Heart right ventricle (tissue), 16 donors: ENCODE results near the gene GPRASP1. TPM values are rescaled to one million over a fixed set of nuclear protein-coding genes. Genes with fewer than 3 reads are reported as not detected.

Experiments
- ATAC-seq, 8 donors: fragments of 200-7000 bp; cut with Tn5 transposase; one replicate each; pipeline ENCODE4 v1.9.1; 2020; ENCODE audit warnings: mild to moderate bottlenecking in 8 of 8, moderate library complexity in 8 of 8, moderate number of reproducible peaks in 1 of 8
- DNase-seq, 2 donors: peaks; one replicate each; pipeline ENCODE4 v3.0.0-alpha.2; 2020
- H3K27ac ChIP-seq, 10 donors: fragments of 200-600 bp; sonication (generic) in 2 of 10; one replicate each; pipeline versions ENCODE4 v1.5.0 to v1.8.0; 2020 to 2022; ENCODE audit warnings: mild to moderate bottlenecking in 3 of 10
- H3K27me3 ChIP-seq, 7 donors: fragments of 200-600 bp; one replicate each; pipeline ENCODE4 v1.8.0; 2021 to 2022; ENCODE audit warnings: mild to moderate bottlenecking in 2 of 7
- H3K36me3 ChIP-seq, 9 donors: fragments of 200-600 bp; sonication (generic) in 1 of 9; one replicate each; pipeline versions ENCODE4 v1.5.0 to v1.8.0; 2020 to 2022; ENCODE audit warnings: mild to moderate bottlenecking in 2 of 9
- H3K4me1 ChIP-seq, 9 donors: fragments of 200-600 bp; sonication (generic) in 1 of 9; one replicate each; pipeline versions ENCODE4 v1.5.0 to v1.8.0; 2020 to 2022; ENCODE audit warnings: mild to moderate bottlenecking in 4 of 9
- H3K4me3 ChIP-seq, 10 donors: fragments of 200-600 bp; sonication (generic) in 2 of 10; one replicate each; pipeline versions ENCODE4 v1.5.0 to v1.8.0; 2020 to 2022; ENCODE audit warnings: mild to moderate bottlenecking in 7 of 10, moderate library complexity in 2 of 10
- H3K9me3 ChIP-seq, 11 donors: fragments of 200-600 bp in 10 of 11; sonication (generic) in 2 of 11; one replicate each; pipeline versions ENCODE4 v1.5.0 to v1.8.0; 2013 to 2022; ENCODE audit warnings: mild to moderate bottlenecking in 2 of 11, control low read depth in 1 of 11, moderate library complexity in 1 of 11
- WGBS, 2 donors: extraction: QIAGEN DNeasy Blood & Tissue Kit; methylation state at CpG; one replicate each; pipeline ENCODE4 v1.1.7; 2013; ENCODE audit warnings: inconsistent platforms in 1 of 2; 5-methylcytosine and 5-hydroxymethylcytosine counted together
- intact Hi-C, 10 donors: fragments of 100-400 bp; cut with DNase I; formaldehyde crosslinking; loops; one replicate each; pipeline versions ENCODE4 v1.11.1 to v1.14.2; 2022
- polyA plus RNA-seq, 2 donors: library from polyadenylated mRNA; stranded (reverse); fragments of 200-250 nt; gene quantifications; one replicate each; pipeline ENCODE4 v1.2.3, GENCODE V29; 2013
- total RNA-seq, 10 donors: library from RNA; stranded (reverse); fragmentation: NEBNext Ultra II Directional in 3 of 10; extraction: Animal tissue kit (Norgen Biotek cat#: 25700) in 3 of 10; gene quantifications; one replicate each; pipeline versions ENCODE4 v1.2.1 to v1.2.4, GENCODE V29; 2021 to 2023
- TF ChIP-seq, protein P1 (sequence below), 9 donors: fragments of 200-600 bp; sonication (generic) in 2 of 9; IDR thresholded peaks; one replicate each; pipeline versions ENCODE4 v1.5.0 to v1.8.0; 2021 to 2022; ENCODE audit warnings: antibody characterized with exemption in 9 of 9, mild to moderate bottlenecking in 5 of 9, moderate library complexity in 1 of 9
- donor health status: Arrhythmogenic right ventricular cardiomyopathy.
- donor health status: ischemic (EF 13 %, LVEDD 7.1; RV severe dilation, severe dysfunction).
- donor health status: healthy with polysubstance abuse.
- donor health status: DM: no; HTN: yes; CAD: no.
- donor health status: DM: no; HTN: no; CAD: no.
- donor health status: ischemic (EF 25% LVEDD 6.9; RV normal size, moderate dysfunction).
- donor health status: ischemic (EF 25% LVEDD 5.7; RV mildly dilated, moderate dysfunction).
- donor health status: healthy.
- donor health status: DM: yes; HTN: yes; CAD: no.
- donor health status: Ischemic cardiomyopathy.
- donor health status: ischemic (EF 35%, LVEDD 5.7; RV mildly dilated, moderate dysfunction).
- donor health status: nonischemic (EF 11% LVEDD 7.7; RV severe dilation, severe dysfunction).
- donor health status: DM: yes; HTN: yes; CAD: no.
- donor health status: PGD.
- donor health status: ischemic (EF 29% LVEDD 5.4; RV normal size, mild dysfunction).
- donor health status: nonischemic (EF 23%, LVEDD 6.1; RV moderate dilation, normal function).

Gene GPRASP1
- total and polyA plus RNA-seq, 12 donors = 1.2 to 10.0 (median 7.3) TPM

DNA sequence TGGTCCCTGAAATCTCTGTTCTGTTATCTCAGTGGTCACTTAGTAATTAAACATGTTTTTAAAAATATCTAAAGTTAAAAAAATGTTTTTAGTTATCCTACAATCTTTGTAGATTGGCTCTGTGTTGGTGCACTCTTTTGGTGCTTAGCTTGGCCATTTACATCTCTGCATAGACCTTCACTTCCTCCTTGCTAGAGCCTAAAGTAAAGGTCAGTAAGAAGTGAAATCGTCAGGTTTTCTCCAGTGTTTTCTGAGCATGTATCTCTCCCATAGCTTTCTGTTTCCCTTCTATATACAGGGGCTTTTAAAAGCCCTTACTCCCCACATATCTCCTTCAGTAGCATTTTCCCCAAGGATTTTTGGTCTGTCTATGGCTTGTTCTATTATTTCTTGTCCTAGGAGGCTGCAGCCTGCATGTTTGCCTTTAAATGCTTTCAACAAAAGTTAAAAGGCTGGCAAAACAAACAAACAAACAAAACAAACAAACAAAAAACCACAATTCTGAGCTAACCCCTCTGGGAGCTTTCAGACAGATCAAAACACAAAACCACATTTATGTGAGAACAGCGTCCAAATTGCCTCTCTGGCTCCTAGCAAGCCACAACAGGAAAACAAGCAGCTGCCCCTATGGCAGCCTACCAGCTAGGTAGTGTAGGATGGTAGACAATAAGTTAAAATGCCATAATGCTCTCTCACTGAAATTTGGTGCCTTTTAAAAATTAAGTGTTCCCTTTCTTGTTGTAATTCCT is 33.7 kb downstream of the GPRASP1 start:
- Histone ChIP-seq H3K9me3 (peaks cover 0 to 32% (median 16%) of the 10 kb centered on the region in 11 donors), H3K27ac (no peak overlapping the region), H3K27me3 (no peaks in the 10 kb centered on the region), H3K4me1 (no peaks in the 10 kb centered on the region), H3K36me3 (peaks cover 0 to 7% (median 0%) of the 10 kb centered on the region in 9 donors), H3K4me3 (no peak overlapping the region)
- 54 to 77% methylated on average over 2 of the region's 2 CpGs for WGBS, 2 donors
- DNase-seq = no peak
- TF ChIP-seq, protein P1, sequence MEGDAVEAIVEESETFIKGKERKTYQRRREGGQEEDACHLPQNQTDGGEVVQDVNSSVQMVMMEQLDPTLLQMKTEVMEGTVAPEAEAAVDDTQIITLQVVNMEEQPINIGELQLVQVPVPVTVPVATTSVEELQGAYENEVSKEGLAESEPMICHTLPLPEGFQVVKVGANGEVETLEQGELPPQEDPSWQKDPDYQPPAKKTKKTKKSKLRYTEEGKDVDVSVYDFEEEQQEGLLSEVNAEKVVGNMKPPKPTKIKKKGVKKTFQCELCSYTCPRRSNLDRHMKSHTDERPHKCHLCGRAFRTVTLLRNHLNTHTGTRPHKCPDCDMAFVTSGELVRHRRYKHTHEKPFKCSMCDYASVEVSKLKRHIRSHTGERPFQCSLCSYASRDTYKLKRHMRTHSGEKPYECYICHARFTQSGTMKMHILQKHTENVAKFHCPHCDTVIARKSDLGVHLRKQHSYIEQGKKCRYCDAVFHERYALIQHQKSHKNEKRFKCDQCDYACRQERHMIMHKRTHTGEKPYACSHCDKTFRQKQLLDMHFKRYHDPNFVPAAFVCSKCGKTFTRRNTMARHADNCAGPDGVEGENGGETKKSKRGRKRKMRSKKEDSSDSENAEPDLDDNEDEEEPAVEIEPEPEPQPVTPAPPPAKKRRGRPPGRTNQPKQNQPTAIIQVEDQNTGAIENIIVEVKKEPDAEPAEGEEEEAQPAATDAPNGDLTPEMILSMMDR (IDR thresholded peaks at IDR 0.05) = no peak
- ATAC-seq = no peak
- intact Hi-C loops = no loop called here

DNA sequence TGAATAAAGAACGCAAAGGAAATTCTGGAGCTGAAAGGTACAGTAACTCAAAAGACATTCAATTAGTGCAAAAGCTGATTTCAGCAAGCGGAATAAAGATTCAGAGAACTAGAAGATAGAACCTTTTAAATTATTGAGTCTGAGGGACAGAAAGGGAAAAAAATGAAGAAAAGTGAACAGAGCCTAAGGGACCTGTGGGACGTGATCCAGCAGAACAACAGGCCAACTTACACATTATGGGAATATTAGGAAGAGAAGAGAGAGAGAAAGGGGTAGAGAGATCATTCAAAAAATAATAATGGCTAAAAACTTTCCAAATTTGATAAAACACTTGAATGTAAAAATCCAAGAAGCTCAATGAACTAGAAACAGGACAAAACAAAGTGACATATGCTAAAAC is 43.5 kb downstream of the GPRASP1 start:
- Histone ChIP-seq H3K4me3 (no peak overlapping the region), H3K27ac (no peak overlapping the region), H3K4me1 (no peaks in the 10 kb centered on the region), H3K9me3 (peaks cover 0 to 6% (median 0%) of the 10 kb centered on the region in 11 donors), H3K27me3 (peaks cover 0 to 9% (median 0%) of the 10 kb centered on the region in 7 donors), H3K36me3 (no peaks in the 10 kb centered on the region)
- no peak for DNase-seq
- TF ChIP-seq, protein P1 (IDR thresholded peaks at IDR 0.05) = no peak
- intact Hi-C loops = no loop called here
- no peak for ATAC-seq
- WGBS, 2 donors = 95 to 96% methylated on average over 3 of the region's 3 CpGs

DNA sequence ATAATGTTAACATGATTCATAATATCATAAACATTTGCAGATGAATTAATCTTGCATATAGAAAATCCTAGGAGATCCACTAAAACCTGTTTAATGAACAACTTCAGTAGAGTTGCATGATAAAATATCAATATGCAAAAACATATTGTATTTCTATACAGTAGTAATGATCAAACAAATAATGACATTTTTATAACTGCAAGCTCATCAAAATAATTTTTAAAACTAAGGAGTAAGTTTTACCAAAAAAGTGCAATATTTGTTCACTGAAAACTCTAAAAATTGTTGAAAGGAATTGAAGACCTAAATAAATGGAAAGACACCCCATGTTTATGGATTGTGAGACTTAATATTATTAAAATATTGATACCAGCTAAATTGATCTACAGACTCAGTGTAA is 45.0 kb downstream of the GPRASP1 start:
- no peak overlapping the region for H3K27ac ChIP-seq
- TF ChIP-seq, protein P1 (IDR thresholded peaks at IDR 0.05) = no peak
- intact Hi-C loops = no loop called here
- H3K4me1 ChIP-seq = no peaks in the 10 kb centered on the region
- peaks cover 0 to 6% (median 0%) of the 10 kb centered on the region in 11 donors for H3K9me3 ChIP-seq
- no peak overlapping the region for H3K4me3 ChIP-seq
- DNase-seq (no peak), ATAC-seq (no peak)
- H3K36me3 ChIP-seq = no peaks in the 10 kb centered on the region
- peaks cover 0 to 14% (median 0%) of the 10 kb centered on the region in 7 donors for H3K27me3 ChIP-seq

DNA sequence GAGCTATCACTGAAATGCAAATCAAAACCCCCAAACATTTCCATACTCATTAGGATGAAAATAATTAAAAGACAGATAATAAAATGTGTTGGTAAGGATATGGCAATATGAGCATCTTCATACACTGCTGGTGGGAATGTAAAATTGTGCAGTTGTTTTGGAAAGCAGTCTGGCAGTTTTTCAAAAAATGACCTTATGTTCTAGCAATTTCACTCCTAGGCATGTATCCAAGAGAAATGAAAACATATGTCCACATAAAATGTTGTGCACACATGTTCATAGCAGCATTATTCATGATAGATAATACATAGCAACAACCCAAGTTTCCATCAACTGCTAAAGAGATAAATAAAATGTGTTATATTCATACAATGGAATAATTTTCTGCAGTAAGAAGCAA is 46.2 kb downstream of the GPRASP1 start:
- Histone ChIP-seq H3K9me3 (no peaks in the 10 kb centered on the region), H3K4me3 (no peak overlapping the region), H3K27ac (no peak overlapping the region), H3K36me3 (no peaks in the 10 kb centered on the region), H3K4me1 (no peaks in the 10 kb centered on the region), H3K27me3 (peaks cover 0 to 14% (median 0%) of the 10 kb centered on the region in 7 donors)
- no peak for ATAC-seq
- intact Hi-C loops = no loop called here
- DNase-seq = no peak
- TF ChIP-seq, protein P1 (IDR thresholded peaks at IDR 0.05) = no peak

Other genes with a start within 250 kb of the GPRASP1 start
- not detected for gene NXF2B, start 211.5 kb upstream of the GPRASP1 start, total RNA-seq
- gene NXF2B, start 211.5 kb upstream of the GPRASP1 start, polyA plus RNA-seq = not detected
- gene TCP11X2, start 179.7 kb upstream of the GPRASP1 start, total RNA-seq = not detected
- gene TCP11X2, start 179.7 kb upstream of the GPRASP1 start, polyA plus RNA-seq = not detected
- under 1 TPM in 2 of 10 donors, not detected in 8; 0.47 to 0.79 TPM for gene TMSB15A, start 134.7 kb upstream of the GPRASP1 start, total RNA-seq
- under 1 TPM; 0.38 to 0.51 TPM for gene TMSB15A, start 134.7 kb upstream of the GPRASP1 start, polyA plus RNA-seq
- 1 to 10 TPM; 5.0 to 7.2 (median 6.0) TPM for gene ARMCX5, start 52.0 kb upstream of the GPRASP1 start, total RNA-seq
- gene ARMCX5, start 52.0 kb upstream of the GPRASP1 start, polyA plus RNA-seq = 1 to 10 TPM; 2.2 to 5.1 TPM
- gene GPRASP2, start 61.0 kb downstream of the GPRASP1 start, total RNA-seq = 10 to 100 TPM; 11.5 to 21.3 (median 15.9) TPM
- 1 to 10 TPM; 3.7 to 4.0 TPM for gene GPRASP2, start 61.0 kb downstream of the GPRASP1 start, polyA plus RNA-seq
- gene GPRASP3, start 69.3 kb downstream of the GPRASP1 start, total RNA-seq = 10 to 100 TPM in 1 of 10 donors, 1 to 10 TPM in 9; 4.6 to 10.1 (median 6.6) TPM
- 1 to 10 TPM in 1 of 2 donors, under 1 TPM in 1; 0.73 to 1.0 TPM for gene GPRASP3, start 69.3 kb downstream of the GPRASP1 start, polyA plus RNA-seq